HEK293 (cell line): Measurements from ENCODE around the gene REC8.

Source experiments
- CTCF ChIP-seq: fragments of 450-650 bp; formaldehyde crosslinking; IDR thresholded peaks from 2 replicates; pipeline ENCODE4 v1.5.1; 2016; ENCODE audit warnings: missing biosample characterization, missing genetic modification characterization
- KLF9 ChIP-seq: fragments of 450-650 bp; formaldehyde crosslinking; IDR thresholded peaks from 2 replicates; pipeline ENCODE4 v1.5.1; 2016; ENCODE audit warnings: missing biosample characterization, missing genetic modification characterization, low read depth
- MYNN ChIP-seq: fragments of 450-650 bp; formaldehyde crosslinking; IDR thresholded peaks from 2 replicates; pipeline ENCODE4 v1.5.1; 2016; ENCODE audit warnings: missing biosample characterization, missing genetic modification characterization, borderline replicate concordance
- PBX3 ChIP-seq: sonication (generic); formaldehyde crosslinking; IDR thresholded peaks from 2 replicates; pipeline ENCODE4 v1.8.1; 2022; ENCODE audit warnings: mild to moderate bottlenecking, moderate library complexity, missing genetic modification reagents
- PRDM10 ChIP-seq: fragments of 450-650 bp; formaldehyde crosslinking; IDR thresholded peaks from 2 replicates; pipeline ENCODE4 v1.5.1; 2016; ENCODE audit warnings: missing biosample characterization, missing genetic modification characterization
- SP2 ChIP-seq: fragments of 450-650 bp; formaldehyde crosslinking; IDR thresholded peaks from 2 replicates; pipeline ENCODE4 v1.5.1; 2016; ENCODE audit warnings: missing biosample characterization, missing genetic modification characterization
- ZBTB11 ChIP-seq: fragments of 450-650 bp; formaldehyde crosslinking; conservative IDR thresholded peaks from 2 replicates; pipeline ENCODE4 v1.5.1; 2016; ENCODE audit warnings: low read depth, missing biosample characterization, missing genetic modification characterization
- ZBTB17 ChIP-seq: fragments of 450-650 bp; formaldehyde crosslinking; IDR thresholded peaks from 2 replicates; pipeline ENCODE4 v1.5.1; 2016; ENCODE audit warnings: missing biosample characterization, missing genetic modification characterization
- ZBTB21 ChIP-seq: fragments of 450-650 bp; formaldehyde crosslinking; IDR thresholded peaks from 2 replicates; pipeline ENCODE4 v1.5.1; 2017; ENCODE audit warnings: missing biosample characterization, missing genetic modification characterization
- ZBTB8A ChIP-seq: fragments of 450-650 bp; formaldehyde crosslinking; IDR thresholded peaks from 2 replicates; pipeline ENCODE4 v1.5.1; 2016; ENCODE audit warnings: missing biosample characterization, missing genetic modification characterization
- ZFP69B ChIP-seq: fragments of 450-650 bp; formaldehyde crosslinking; IDR thresholded peaks from 2 replicates; pipeline ENCODE4 v1.5.1; 2016; ENCODE audit warnings: missing biosample characterization, missing genetic modification characterization
- ZNF521 ChIP-seq: fragments of 450-650 bp; formaldehyde crosslinking; IDR thresholded peaks from 2 replicates; pipeline ENCODE4 v1.5.1; 2017; ENCODE audit warnings: missing biosample characterization, mild to moderate bottlenecking, missing genetic modification characterization
- ZNF623 ChIP-seq: fragments of 450-650 bp; formaldehyde crosslinking; IDR thresholded peaks from 2 replicates; pipeline ENCODE4 v1.5.1; 2016; ENCODE audit warnings: missing biosample characterization, missing genetic modification characterization
- TF ChIP-seq, protein P1 (sequence below): fragments of 450-650 bp; formaldehyde crosslinking; IDR thresholded peaks from 2 replicates; pipeline ENCODE4 v1.5.1; 2016; ENCODE audit warnings: missing biosample characterization, missing genetic modification characterization

DNA sequence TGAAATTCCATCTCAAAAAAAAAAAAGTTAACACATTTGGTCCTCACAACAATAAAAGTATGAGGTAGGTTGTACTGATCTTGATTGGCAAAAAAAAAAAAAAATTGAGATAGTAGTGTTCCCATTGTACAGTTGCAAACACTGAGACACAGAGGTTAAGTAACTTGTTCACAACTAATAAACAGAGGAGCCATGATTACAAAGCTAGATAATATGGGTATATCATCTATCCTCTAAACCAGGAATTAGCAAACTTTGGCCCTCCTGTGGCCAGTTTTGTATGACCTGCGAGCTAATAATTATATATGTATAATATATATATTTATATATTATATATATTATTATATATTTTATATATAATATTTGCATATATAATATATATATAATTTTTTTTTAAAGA, 38.1 kb upstream of the REC8 start:
- TF ChIP-seq CTCF (tag by site-specific recombination) (no peak), SP2 (tag by site-specific recombination) (no peak), ZFP69B (tag by site-specific recombination) (no peak), ZBTB11 (tag by site-specific recombination) (no peak), MYNN (tag by site-specific recombination) (no peak), ZNF623 (no peak), KLF9 (no peak), ZBTB21 (no peak), PBX3 (CRISPR knock-in tag) (no peak), ZNF521 (no peak), PRDM10 (tag by site-specific recombination) (no peak), ZBTB17 (tag by site-specific recombination) (no peak), ZBTB8A (tag by site-specific recombination) (no peak)
- TF ChIP-seq, protein P1, sequence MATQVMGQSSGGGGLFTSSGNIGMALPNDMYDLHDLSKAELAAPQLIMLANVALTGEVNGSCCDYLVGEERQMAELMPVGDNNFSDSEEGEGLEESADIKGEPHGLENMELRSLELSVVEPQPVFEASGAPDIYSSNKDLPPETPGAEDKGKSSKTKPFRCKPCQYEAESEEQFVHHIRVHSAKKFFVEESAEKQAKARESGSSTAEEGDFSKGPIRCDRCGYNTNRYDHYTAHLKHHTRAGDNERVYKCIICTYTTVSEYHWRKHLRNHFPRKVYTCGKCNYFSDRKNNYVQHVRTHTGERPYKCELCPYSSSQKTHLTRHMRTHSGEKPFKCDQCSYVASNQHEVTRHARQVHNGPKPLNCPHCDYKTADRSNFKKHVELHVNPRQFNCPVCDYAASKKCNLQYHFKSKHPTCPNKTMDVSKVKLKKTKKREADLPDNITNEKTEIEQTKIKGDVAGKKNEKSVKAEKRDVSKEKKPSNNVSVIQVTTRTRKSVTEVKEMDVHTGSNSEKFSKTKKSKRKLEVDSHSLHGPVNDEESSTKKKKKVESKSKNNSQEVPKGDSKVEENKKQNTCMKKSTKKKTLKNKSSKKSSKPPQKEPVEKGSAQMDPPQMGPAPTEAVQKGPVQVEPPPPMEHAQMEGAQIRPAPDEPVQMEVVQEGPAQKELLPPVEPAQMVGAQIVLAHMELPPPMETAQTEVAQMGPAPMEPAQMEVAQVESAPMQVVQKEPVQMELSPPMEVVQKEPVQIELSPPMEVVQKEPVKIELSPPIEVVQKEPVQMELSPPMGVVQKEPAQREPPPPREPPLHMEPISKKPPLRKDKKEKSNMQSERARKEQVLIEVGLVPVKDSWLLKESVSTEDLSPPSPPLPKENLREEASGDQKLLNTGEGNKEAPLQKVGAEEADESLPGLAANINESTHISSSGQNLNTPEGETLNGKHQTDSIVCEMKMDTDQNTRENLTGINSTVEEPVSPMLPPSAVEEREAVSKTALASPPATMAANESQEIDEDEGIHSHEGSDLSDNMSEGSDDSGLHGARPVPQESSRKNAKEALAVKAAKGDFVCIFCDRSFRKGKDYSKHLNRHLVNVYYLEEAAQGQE (tag by site-specific recombination), result no peak
